GM18511 (cell line): ENCODE measurements around the gene MBL2.

Experiments
- ATAC-seq: cut with Tn5 transposase; IDR thresholded peaks from one replicate; pipeline ENCODE4 v1.9.1; 2021; ENCODE audit warnings: mild to moderate bottlenecking, moderate library complexity; ENCODE audit not compliant: unreplicated experiment

The MBL2 gene

DNA sequence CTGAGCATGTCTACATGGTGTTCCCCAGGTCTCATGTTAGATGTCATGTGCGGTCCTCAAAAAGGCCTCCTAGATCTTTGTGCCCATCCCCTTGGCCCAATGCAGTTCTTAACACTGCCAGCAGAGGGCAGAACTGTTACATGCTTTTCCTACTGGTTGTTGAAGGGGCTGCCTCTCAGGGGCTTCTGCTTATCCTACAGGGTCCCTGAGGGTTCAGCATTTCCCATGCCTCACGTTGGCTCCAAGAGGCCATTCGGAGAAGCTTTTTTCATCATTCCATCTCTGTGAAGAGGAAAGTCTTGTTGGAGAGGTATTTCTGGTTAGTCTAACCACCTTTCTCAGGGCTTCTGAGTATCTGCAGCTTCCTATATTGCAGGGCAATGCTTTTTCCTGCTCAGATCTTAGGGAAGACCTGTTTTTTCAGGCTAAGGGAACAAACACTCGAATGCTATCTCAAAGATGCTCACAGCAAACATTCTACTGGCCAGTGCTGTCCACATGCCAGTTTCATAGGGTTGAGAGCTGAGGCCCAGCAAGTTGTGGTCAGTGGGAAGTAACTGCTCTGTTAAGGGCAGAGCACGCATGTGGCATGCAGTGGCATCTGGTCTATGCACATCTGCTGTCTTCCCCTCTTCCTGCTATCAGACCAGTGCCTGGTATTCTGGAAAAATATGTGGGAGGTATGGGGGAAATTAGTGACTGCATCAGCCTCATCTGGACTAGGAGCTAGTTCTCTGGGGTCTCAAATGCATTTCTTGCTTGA, 31.5 kb downstream of the MBL2 start:
- ATAC-seq, result peak; percentile 66

- no peak for ATAC-seq
Measured at GRCh38 chr10:52740155-52740549, 32.4 kb downstream of the MBL2 start.

DNA sequence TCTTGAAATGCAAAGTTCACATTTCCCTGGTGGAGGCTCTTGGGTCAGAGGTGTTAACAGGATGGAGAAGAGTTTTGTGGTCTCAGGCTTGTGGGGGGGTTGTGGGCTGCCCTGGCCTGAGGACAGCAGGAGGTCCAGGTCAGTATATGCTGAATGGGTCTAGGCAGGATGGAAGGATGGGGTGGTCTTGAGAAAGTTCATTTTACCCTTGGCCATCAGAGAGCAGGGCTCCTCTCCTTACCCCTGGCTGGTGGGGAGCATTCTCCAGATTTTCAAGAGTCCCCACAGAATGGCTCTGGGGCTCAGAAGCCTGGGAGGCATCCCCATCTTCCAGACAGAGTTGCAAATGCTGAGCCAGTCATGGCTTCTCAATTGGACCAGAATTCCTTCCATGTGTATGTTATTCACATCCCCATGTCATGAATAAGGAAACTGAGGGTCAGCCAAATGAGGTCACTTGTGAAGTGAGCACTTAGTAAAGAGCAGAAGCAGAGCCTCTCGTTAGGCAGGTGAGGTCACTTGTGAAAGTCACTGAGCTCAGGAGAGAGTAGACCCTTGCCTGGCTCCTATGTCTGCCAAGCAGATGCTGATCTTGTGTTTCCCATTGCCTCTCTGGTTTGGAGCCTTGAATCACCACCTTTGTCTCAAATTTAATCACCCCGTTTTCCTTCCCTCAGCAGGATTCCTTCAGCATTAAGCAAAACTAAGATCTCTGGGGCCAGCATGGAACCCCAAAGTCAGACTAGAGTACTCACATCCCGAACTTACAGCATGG, 33.0 kb downstream of the MBL2 start:
- ATAC-seq, result no peak

DNA sequence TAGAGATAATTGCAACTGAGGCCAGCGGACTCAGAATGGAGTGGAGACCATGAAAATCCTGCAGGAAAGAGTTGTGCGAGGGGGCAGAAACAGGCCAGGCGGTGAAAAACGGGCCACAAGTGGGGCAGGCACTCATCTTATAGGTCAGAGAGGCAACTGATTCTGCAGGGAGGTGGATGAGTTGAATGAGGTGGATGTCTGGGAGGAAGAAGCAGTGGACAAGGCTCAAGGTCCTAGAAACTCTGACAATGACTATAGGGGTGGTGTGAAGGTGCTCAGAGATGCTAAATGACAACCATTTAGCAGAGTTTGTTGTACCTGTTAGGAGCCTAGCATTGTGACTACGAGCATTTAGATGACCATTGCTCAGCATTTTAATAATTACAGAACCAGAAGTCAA, 33.6 kb downstream of the MBL2 start:
- ATAC-seq, result no peak

DNA sequence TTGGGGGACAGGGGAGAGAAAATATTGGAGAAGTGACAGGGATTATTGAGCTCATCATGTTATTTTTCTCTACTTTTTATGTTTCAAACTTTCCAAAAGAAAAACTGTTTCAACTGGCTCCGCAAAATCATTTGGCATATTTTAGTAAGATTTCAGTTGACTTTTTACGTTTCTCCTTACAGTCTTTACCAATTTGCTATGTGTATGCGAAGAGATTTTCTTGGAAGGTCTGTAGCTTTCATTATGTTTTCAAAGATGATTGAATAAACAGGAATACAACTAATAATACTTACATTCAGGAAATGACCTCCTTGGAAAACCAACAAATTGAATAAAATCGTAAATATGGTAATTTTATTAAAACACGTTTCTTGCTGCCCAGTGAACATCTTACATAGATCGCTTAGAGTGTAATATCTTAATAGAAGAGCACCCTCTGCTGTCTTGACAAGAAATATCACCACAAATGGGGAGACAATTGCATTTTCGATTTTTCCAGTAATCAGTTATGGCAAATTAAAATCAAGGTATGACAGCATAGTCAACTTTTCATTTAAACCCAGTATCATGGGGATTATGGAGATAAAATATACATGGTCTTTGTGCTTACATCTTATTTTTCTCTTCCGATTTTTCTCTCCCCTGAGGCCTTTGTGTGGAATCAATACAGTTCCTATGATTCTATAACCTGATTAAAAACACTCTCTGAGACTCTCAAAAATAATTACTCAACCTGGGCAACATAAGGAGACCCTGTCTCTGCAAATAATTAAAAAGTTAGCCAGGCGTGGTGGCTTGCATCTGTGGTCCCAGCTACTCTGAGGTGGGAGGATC, 43.1 kb downstream of the MBL2 start:
- ATAC-seq, result peak; percentile 75

GRCh38 chr10:52720018-52720417, 52.6 kb downstream of the MBL2 start:
- ATAC-seq, result no peak
